ENCODE data around the gene TMED10. TPM values are rescaled to one million over a fixed set of nuclear protein-coding genes. Genes with fewer than 3 reads are reported as not detected.
A peak's percentile ranks its signal among the peaks of the same experiment; 100 is the strongest.

The TMED10 gene
- polyA plus RNA-seq, 6 donors from 2014 or later: 228 to 283 (median 252) TPM

DNA sequence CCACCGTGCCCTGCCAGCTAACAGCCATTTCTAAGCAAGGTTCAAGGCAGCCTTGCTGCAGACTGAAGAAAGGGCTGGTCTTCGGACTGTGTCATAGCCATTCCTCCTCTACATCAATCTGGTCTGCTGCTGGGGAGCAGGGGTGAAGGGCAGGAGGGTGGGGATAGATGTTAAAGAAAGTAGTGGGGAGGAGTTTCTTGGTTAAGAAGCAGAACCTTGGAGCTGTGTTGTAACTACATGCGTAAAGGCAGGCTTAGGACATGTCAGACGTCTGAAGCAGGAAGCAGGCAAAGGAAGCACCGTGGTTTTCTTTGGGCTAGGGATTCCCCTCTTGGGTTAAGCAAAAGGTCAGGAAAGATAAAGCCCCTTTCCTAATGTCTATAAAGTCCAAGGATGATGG, 31.5 kb downstream of the TMED10 start:
- Mint-ChIP-seq H3K27ac (peak overlapping the region in 4 of 6 donors; percentile 49 to 91 (median 70)), H3K4me3 (no peak overlapping the region), H3K4me1 (peaks cover 30 to 66% (median 47%) of the 10 kb centered on the region in 3 donors), H3K36me3 (peaks cover 7 to 8% of the 10 kb centered on the region in 2 donors), H3K9me3 (no peaks in the 10 kb centered on the region), H3K27me3 (no peaks in the 10 kb centered on the region)
- ATAC-seq (ENCODE audit: low read depth in 2 of 2) (peak in 1 of 2 donors; percentile 31), DNase-seq (no peak)

DNA sequence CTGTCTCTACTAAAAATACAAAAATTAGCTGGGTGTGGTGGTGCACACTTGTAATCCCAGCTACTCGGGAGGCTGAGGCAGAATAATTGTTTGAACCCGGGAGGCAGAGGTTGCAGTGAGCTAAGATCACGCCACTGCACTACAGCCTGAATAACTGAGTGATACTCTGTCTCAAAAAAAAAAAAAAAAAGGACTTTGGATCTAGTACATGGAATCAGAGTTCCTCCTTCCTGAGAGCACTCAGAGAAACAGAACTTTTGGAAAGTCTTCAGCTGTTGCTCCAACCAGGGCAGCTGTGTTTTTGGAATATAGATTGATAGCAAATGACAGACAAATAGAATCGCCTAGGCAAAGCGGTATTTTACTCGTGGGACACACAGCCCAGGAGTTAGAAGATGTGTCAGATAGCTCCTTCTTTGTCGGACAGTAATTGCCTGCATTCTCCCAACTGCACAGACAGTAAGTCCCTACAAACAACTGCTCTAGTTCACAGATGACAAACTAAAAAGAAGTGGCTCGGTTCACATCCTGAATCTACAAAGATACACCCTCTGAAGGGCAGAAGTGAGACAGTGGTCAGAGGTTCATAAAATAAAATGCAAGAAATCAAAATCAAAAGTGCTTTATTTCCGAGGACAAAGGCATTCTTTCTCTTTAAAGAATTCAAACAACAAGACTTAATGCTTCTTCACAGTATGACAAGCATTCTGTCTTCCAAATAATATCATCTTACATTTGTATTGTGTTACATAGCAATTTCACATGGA, 32.5 kb downstream of the TMED10 start:
- no peak for DNase-seq
- H3K4me3 Mint-ChIP-seq: no peak overlapping the region
- H3K9me3 Mint-ChIP-seq: no peaks in the 10 kb centered on the region
- ATAC-seq (ENCODE audit: low read depth in 2 of 2): no peak
- H3K36me3 Mint-ChIP-seq: peaks cover 0 to 8% of the 10 kb centered on the region in 2 donors
- peak overlapping the region in 5 of 6 donors; percentile 4 to 77 (median 38) for H3K27ac Mint-ChIP-seq
- H3K27me3 Mint-ChIP-seq: no peaks in the 10 kb centered on the region
- peaks cover 29 to 74% (median 47%) of the 10 kb centered on the region in 3 donors for H3K4me1 Mint-ChIP-seq

DNA sequence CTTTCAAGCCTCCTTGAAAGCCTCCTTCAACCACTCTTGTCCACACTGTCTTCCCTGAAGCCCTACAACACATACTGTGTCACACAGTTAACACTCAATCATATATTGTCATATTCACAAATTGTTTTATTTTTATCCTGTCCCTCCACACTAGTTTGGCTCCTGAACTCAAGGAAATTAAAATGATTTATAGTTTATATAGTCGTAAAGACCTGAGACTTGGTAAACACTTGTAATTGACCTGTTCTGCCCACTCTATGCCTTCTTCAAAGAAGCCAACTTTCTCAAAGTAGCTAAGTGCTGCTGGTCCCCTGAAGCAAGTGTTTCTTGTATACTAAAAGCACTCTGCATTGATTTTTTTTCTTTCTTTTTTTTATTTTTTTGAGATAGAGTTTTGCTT, 33.9 kb downstream of the TMED10 start:
- Mint-ChIP-seq H3K36me3 (peaks cover 0 to 8% of the 10 kb centered on the region in 2 donors), H3K4me1 (peaks cover 33 to 80% (median 48%) of the 10 kb centered on the region in 3 donors), H3K9me3 (no peaks in the 10 kb centered on the region), H3K4me3 (peak overlapping the region in 1 of 8 donors; percentile 69), H3K27ac (peak overlapping the region in 5 of 6 donors; percentile 61 to 79 (median 77)), H3K27me3 (no peaks in the 10 kb centered on the region)
- DNase-seq: no peak
- no peak for ATAC-seq (ENCODE audit: low read depth in 2 of 2)

DNA sequence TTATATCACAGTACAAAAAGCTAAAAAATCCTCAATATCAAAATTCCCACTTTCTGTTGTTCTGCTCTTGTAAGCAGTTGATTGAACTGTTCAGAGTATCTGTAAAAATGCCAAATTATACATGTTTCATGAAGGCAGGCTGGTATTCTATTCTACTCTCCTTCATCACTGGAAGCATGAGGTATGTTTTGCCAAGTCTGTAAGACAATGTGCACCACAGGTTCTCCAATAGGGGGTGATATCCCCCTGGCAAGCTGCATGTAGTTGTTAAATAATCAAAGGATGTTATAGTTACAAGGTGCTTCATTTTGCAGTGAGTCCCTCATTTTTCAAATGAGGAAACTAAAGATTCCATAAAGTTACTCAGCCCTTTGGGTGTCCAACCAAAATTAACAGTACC, 34.4 kb downstream of the TMED10 start:
- DNase-seq (no peak), ATAC-seq (ENCODE audit: low read depth in 2 of 2) (peak; percentile 44 to 45)
- Mint-ChIP-seq H3K4me3 (peak overlapping the region in 2 of 8 donors; percentile 46 to 60), H3K27ac (peak overlapping the region in 4 of 6 donors; percentile 75 to 96 (median 80)), H3K27me3 (no peaks in the 10 kb centered on the region), H3K9me3 (no peaks in the 10 kb centered on the region), H3K4me1 (peaks cover 33 to 77% (median 48%) of the 10 kb centered on the region in 3 donors), H3K36me3 (peaks cover 0 to 8% of the 10 kb centered on the region in 2 donors)

DNA sequence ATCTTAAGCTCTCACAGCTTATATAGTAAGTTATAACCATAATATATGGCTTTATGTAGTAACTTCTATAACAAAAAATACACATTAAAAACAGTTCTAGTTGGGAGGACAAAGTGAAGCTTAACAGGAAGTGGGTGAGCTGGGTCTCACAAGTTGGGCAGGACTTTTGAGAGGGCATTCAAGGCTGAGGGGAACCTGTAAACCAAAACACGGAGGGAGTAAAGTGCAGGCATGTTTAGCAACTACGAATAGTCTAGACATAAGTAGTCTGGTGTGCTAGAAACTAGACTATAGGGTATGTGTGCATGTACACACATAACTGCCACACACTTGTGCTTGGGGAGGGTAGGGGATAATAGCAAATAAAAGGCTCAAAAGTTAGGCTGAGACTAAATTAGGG, 35.4 kb downstream of the TMED10 start:
- Mint-ChIP-seq H3K27me3 (no peaks in the 10 kb centered on the region), H3K4me3 (peak overlapping the region in 5 of 8 donors; percentile 12 to 75 (median 59)), H3K9me3 (no peaks in the 10 kb centered on the region), H3K4me1 (peaks cover 33 to 77% (median 39%) of the 10 kb centered on the region in 3 donors), H3K27ac (peak overlapping the region in 5 of 6 donors; percentile 14 to 94 (median 77)), H3K36me3 (peaks cover 0 to 1% of the 10 kb centered on the region in 2 donors)
- peak; percentile 25 to 45 for ATAC-seq (ENCODE audit: low read depth in 2 of 2)
- peak; percentile 20 for DNase-seq

DNA sequence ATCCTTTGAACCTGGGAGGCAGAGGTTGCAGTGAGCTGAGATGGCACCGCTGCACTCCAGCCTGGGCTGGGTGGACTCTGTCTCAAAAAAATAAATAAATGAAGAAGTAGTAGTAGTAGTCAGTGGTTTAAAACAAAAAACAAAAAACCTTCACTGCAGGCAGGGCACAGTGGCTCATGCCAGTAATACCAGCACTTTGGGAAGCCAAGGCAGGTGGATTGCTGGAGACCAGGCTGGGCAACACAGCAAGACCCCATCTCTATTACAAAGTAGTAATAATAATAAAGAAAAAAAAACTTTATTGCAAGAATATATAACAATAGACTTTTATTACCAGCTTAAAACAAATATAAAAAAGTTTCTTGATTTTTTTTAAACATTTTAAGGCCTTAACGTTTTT, 35.8 kb downstream of the TMED10 start:
- Mint-ChIP-seq H3K27ac (peak overlapping the region in 3 of 6 donors; percentile 14 to 89 (median 77)), H3K4me1 (peaks cover 35 to 76% (median 39%) of the 10 kb centered on the region in 3 donors)
- ATAC-seq (ENCODE audit: low read depth in 2 of 2): no peak

DNA sequence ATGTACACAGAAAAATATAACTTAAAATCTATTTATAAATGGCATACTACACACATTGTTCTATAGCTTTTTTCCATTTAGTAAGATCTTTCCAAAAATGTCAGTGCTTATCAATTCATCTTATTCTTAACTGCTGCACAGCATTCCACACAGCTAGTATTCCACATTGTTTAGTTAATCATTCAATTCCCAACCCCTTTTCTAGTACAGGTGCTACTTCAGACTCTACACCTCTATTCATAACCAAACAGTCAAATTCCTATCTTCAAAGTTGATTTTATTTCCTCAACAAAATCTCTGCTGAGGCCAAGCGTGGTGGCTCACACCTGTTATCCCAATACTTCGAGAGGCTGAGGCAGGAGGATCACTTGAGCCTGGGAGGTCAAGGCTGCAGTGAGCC, 37.2 kb downstream of the TMED10 start:
- no peak for DNase-seq
- no peaks in the 10 kb centered on the region for H3K27me3 Mint-ChIP-seq
- ATAC-seq (ENCODE audit: low read depth in 2 of 2): no peak
- peak overlapping the region in 5 of 8 donors; percentile 5 to 69 (median 47) for H3K4me3 Mint-ChIP-seq
- H3K4me1 Mint-ChIP-seq: peaks cover 36 to 64% (median 37%) of the 10 kb centered on the region in 3 donors
- H3K27ac Mint-ChIP-seq: peak overlapping the region; percentile 38 to 92 (median 66)
- peaks cover 8 to 13% of the 10 kb centered on the region in 2 donors for H3K36me3 Mint-ChIP-seq
- H3K9me3 Mint-ChIP-seq: no peaks in the 10 kb centered on the region

More for the DNA sequence above, 35.8 kb downstream of the TMED10 start:
- Mint-ChIP-seq H3K4me3 (peak overlapping the region in 4 of 8 donors; percentile 12 to 75 (median 33)), H3K27me3 (no peaks in the 10 kb centered on the region), H3K9me3 (no peaks in the 10 kb centered on the region), H3K36me3 (peaks cover 0 to 4% of the 10 kb centered on the region in 2 donors)
- no peak for DNase-seq

DNA sequence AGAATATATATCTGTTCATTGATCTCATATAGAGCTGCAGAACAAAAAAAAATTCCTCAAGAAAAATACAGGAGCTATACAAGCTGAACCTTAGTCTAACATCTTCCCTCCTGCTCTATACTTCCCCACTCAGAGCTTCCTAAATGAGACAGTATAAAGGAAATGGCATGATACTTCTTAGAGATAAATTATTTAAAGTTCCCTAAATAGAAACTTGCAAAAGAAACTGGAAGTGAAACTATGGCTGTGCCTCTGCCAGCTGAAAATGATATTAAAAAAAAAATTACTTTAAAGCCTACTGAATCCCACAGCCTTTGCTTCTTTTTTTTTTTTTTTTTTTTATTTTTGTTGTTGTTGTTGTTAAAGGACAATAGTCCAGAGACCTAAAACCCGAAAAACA, 37.9 kb downstream of the TMED10 start:
- Mint-ChIP-seq H3K27me3 (no peaks in the 10 kb centered on the region), H3K27ac (peak overlapping the region; percentile 68 to 95 (median 83)), H3K4me3 (peak overlapping the region; percentile 13 to 80 (median 60)), H3K36me3 (peaks cover 15 to 16% of the 10 kb centered on the region in 2 donors), H3K4me1 (peaks cover 32 to 58% (median 37%) of the 10 kb centered on the region in 3 donors), H3K9me3 (no peaks in the 10 kb centered on the region)
- peak; percentile 86 to 91 for ATAC-seq (ENCODE audit: low read depth in 2 of 2)
- DNase-seq: peak; percentile 55

DNA sequence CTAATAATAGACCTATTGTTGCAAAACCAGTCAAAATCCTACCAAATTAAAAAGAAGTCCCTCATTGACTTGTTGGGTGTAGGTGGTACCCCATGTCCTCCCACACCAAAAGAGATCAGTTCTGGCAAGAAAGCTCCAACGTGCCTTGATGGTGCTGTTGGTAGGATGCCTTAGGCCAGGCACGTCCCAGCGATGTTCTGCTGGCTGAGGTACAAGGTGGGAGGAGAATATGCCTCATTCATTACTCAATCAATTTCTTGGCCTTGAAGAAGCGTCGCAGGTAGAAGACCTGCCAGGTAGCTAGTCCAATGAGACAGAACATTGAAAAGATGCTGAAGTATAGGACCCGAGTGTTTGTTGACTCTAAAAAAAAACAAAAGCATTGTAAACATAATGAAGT, 41.8 kb downstream of the TMED10 start:
- H3K9me3 Mint-ChIP-seq: no peaks in the 10 kb centered on the region
- DNase-seq: no peak
- H3K27ac Mint-ChIP-seq: peak overlapping the region in 4 of 6 donors; percentile 8 to 86 (median 58)
- ATAC-seq (ENCODE audit: low read depth in 2 of 2): no peak
- H3K4me3 Mint-ChIP-seq: no peak overlapping the region
- H3K27me3 Mint-ChIP-seq: no peaks in the 10 kb centered on the region
- H3K4me1 Mint-ChIP-seq: peaks cover 14 to 29% (median 21%) of the 10 kb centered on the region in 3 donors
- H3K36me3 Mint-ChIP-seq: peaks cover 16 to 26% of the 10 kb centered on the region in 2 donors

DNA sequence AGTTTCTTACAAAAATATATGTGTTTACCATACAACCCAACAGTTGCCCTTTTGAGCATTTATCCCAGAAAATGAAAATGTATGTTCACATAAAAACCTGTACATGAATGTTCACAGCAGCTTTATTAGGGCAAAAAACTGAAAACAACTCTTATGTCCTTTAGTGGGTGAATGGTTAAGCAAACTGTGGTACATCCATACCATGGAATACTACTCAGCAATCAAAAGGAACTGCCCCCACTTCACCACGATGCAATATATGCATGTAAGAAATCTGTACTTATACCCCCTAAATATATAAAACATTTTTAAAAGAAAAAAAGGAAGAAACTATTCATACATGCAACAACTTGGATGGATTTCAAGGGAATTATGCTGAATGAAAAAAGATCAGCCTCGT, 42.8 kb downstream of the TMED10 start:
- H3K9me3 Mint-ChIP-seq: no peaks in the 10 kb centered on the region
- peak overlapping the region in 1 of 6 donors; percentile 40 for H3K27ac Mint-ChIP-seq
- no peaks in the 10 kb centered on the region for H3K27me3 Mint-ChIP-seq
- H3K36me3 Mint-ChIP-seq: peaks cover 16 to 26% of the 10 kb centered on the region in 2 donors
- H3K4me3 Mint-ChIP-seq: no peak overlapping the region
- H3K4me1 Mint-ChIP-seq: peaks cover 7 to 22% (median 17%) of the 10 kb centered on the region in 3 donors
- DNase-seq (no peak), ATAC-seq (ENCODE audit: low read depth in 2 of 2) (no peak)

DNA sequence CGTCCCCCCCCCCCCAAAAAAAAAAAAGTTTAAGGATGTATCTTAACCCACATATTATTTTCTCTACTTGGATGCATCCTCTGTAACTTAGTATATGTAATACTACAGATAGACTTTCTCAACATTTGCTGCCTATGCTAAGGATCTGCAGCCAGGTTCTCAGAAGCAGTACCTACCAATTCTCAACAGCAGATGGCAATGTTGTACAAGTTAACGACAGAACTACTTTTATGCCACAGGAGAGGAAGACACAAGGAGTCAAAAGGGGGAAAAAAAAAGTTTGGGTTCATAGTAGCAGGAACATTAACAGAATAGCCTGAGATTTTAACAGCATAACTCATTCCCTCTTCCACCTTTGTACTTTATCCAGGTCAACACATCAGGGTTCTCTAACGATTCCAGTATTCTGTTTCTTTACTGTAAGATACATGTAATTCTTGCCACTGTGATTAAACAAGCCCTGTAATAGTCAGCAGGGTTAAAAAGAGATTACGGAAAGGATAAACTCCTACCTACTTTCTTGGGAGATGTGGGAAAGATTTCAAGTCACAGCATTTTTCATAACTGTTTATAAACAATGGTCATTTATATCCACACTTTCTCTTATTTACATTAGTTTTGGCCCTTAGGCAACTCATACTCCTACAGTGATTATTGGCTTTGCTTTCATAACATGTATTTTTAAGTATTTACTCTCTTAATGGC, 43.9 kb downstream of the TMED10 start:
- Mint-ChIP-seq H3K27me3 (no peaks in the 10 kb centered on the region), H3K4me1 (peaks cover 12 to 21% (median 13%) of the 10 kb centered on the region in 3 donors), H3K27ac (peak overlapping the region in 5 of 6 donors; percentile 24 to 89 (median 78)), H3K36me3 (peaks cover 22 to 26% of the 10 kb centered on the region in 2 donors), H3K9me3 (no peaks in the 10 kb centered on the region), H3K4me3 (peak overlapping the region in 1 of 8 donors; percentile 9)
- DNase-seq (peak; percentile 63), ATAC-seq (ENCODE audit: low read depth in 2 of 2) (peak; percentile 76 to 86)

DNA sequence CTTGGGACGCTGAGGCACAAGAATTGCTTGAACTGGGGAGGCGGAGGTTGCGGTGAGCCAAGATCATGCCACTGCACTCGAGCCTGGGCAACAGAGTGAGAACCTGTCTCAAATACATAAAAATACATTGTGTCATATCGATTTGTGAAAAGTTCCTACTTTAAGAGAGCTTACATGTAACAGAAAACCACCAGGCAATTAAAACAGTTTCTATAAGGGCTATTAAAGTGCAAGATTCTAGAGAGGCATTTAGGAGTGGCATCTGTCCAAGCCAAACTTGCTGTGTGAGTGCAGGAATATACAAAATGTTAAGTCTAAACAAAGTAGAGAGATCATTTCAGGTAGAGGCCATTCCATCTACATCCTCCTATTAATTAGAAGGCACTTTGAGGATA, 47.8 kb downstream of the TMED10 start:
- H3K27me3 Mint-ChIP-seq: no peaks in the 10 kb centered on the region
- peak overlapping the region in 5 of 8 donors; percentile 35 to 100 (median 82) for H3K4me3 Mint-ChIP-seq
- DNase-seq (no peak), ATAC-seq (ENCODE audit: low read depth in 2 of 2) (no peak)
- no peaks in the 10 kb centered on the region for H3K9me3 Mint-ChIP-seq
- peaks cover 8 to 12% of the 10 kb centered on the region in 2 donors for H3K36me3 Mint-ChIP-seq
- peaks cover 34 to 46% (median 45%) of the 10 kb centered on the region in 3 donors for H3K4me1 Mint-ChIP-seq
- peak overlapping the region in 1 of 6 donors; percentile 79 for H3K27ac Mint-ChIP-seq

DNA sequence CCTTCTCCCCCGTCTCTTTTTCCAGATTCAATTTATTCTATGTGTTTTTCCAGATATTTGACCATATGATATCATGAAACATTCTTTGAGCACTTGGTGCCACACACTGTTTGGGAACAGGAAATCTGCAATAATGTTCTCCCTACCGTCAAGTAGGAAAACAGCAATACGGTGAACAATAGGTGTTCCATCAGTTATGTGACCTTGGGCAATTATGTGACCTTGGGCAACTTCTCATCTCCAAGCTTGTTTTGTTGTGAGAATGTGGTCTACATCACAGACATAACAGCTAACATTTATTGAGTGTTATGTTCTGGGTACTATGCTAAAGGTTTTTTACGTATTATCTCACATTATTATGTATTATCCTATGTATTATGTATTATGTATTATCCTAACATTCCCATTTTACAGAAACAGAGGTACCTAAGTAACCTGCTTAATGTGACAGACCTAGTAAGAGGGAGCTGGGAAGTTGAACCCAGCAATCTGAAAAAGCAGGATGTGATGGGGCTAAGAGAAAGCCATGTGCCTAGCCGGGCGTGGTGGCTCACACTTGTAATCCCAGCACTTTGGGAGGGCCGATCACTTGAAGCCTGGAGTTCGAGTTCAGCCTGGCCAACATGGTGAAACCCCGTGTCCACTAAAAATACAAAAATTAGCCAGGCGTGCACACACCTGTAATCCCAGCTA, 48.4 kb downstream of the TMED10 start:
- Mint-ChIP-seq H3K4me3 (peak overlapping the region; percentile 82 to 100 (median 96)), H3K27me3 (no peaks in the 10 kb centered on the region), H3K36me3 (peaks cover 7 to 8% of the 10 kb centered on the region in 2 donors), H3K4me1 (peaks cover 34 to 46% (median 45%) of the 10 kb centered on the region in 3 donors), H3K9me3 (no peaks in the 10 kb centered on the region), H3K27ac (peak overlapping the region; percentile 57 to 97 (median 92))
- DNase-seq (no peak), ATAC-seq (ENCODE audit: low read depth in 2 of 2) (no peak)
